ENCODE data around the gene CD40LG. TPM values are rescaled to one million over a fixed set of nuclear protein-coding genes. Genes with fewer than 3 reads are reported as not detected.

The CD40LG gene
- total RNA-seq, 1 donor from 2014 or later, result not detected

- no peak for DNase-seq (ENCODE audit: low spot score)
- Mint-ChIP-seq H3K27ac (no peak overlapping the region), H3K4me1 (no peaks in the 10 kb centered on the region), H3K27me3 (ENCODE audit: insufficient read depth, low read depth) (peaks cover 2% of the 10 kb centered on the region), H3K36me3 (no peaks in the 10 kb centered on the region), H3K4me3 (no peak overlapping the region), H3K9me3 (peaks cover 5% of the 10 kb centered on the region)
- no peak overlapping the region for H3K4me3 ChIP-seq
- no peaks in the 10 kb centered on the region for H3K4me1 ChIP-seq
- H3K36me3 ChIP-seq, result no peaks in the 10 kb centered on the region
- H3K27ac ChIP-seq, result no peak overlapping the region
- no peak for TF ChIP-seq EZH2phosphoT487 (IDR thresholded peaks at IDR 0.05)
- no peak for TF ChIP-seq CTCF (IDR thresholded peaks at IDR 0.05)
- TF ChIP-seq EZH2 (IDR thresholded peaks at IDR 0.05), result no peak
- no peaks in the 10 kb centered on the region for H4K20me1 ChIP-seq (ENCODE audit: low read depth)
- H3K9ac ChIP-seq, result no peak overlapping the region
- H2AFZ ChIP-seq (replicated peaks), result no peak overlapping the region
- no peaks in the 10 kb centered on the region for H3F3A ChIP-seq (ENCODE audit: low read depth)
- H3K27me3 ChIP-seq, result no peaks in the 10 kb centered on the region
- peaks cover 9% of the 10 kb centered on the region for H3K9me3 ChIP-seq (ENCODE audit: low read depth)
- no peaks in the 10 kb centered on the region for H3K79me2 ChIP-seq (ENCODE audit: low read depth)
- no peak overlapping the region for H3K4me2 ChIP-seq
These were observed 17.4 kb downstream of the CD40LG start for GRCh38 chrX:136665258-136665900.

GRCh38 chrX:136666088-136666487 is 18.1 kb downstream of the CD40LG start:
- TF ChIP-seq EZH2 (IDR thresholded peaks at IDR 0.05) (no peak), CTCF (IDR thresholded peaks at IDR 0.05) (no peak), EZH2phosphoT487 (IDR thresholded peaks at IDR 0.05) (no peak)
- Histone ChIP-seq H3K4me2 (no peak overlapping the region), H3K79me2 (ENCODE audit: low read depth) (no peaks in the 10 kb centered on the region), H3K4me3 (no peak overlapping the region), H2AFZ (replicated peaks) (no peak overlapping the region), H4K20me1 (ENCODE audit: low read depth) (no peaks in the 10 kb centered on the region), H3K27ac (no peak overlapping the region), H3K27me3 (no peaks in the 10 kb centered on the region), H3F3A (ENCODE audit: low read depth) (no peaks in the 10 kb centered on the region), H3K36me3 (no peaks in the 10 kb centered on the region), H3K9ac (no peak overlapping the region), H3K9me3 (ENCODE audit: low read depth) (peaks cover 9% of the 10 kb centered on the region), H3K4me1 (no peaks in the 10 kb centered on the region)
- no peak for DNase-seq (ENCODE audit: low spot score)
- Mint-ChIP-seq H3K9me3 (peaks cover 5% of the 10 kb centered on the region), H3K4me3 (no peak overlapping the region), H3K27me3 (ENCODE audit: insufficient read depth, low read depth) (no peaks in the 10 kb centered on the region), H3K4me1 (no peaks in the 10 kb centered on the region), H3K36me3 (no peaks in the 10 kb centered on the region), H3K27ac (no peak overlapping the region)

GRCh38 chrX:136667446-136668168 is 19.6 kb downstream of the CD40LG start:
- Mint-ChIP-seq H3K9me3 (peaks cover 5% of the 10 kb centered on the region), H3K36me3 (no peaks in the 10 kb centered on the region), H3K27me3 (ENCODE audit: insufficient read depth, low read depth) (no peaks in the 10 kb centered on the region), H3K4me1 (no peaks in the 10 kb centered on the region), H3K27ac (no peak overlapping the region), H3K4me3 (no peak overlapping the region)
- H3K27me3 ChIP-seq, result no peaks in the 10 kb centered on the region
- H3K9me3 ChIP-seq (ENCODE audit: low read depth), result peaks cover 9% of the 10 kb centered on the region
- no peak overlapping the region for H3K9ac ChIP-seq
- H2AFZ ChIP-seq (replicated peaks), result no peak overlapping the region
- DNase-seq (ENCODE audit: low spot score), result no peak
- H3K4me3 ChIP-seq, result no peak overlapping the region
- no peak overlapping the region for H3K4me2 ChIP-seq
- TF ChIP-seq EZH2 (IDR thresholded peaks at IDR 0.05) (no peak), EZH2phosphoT487 (IDR thresholded peaks at IDR 0.05) (no peak), CTCF (IDR thresholded peaks at IDR 0.05) (no peak)
- H3K27ac ChIP-seq, result no peak overlapping the region
- H3F3A ChIP-seq (ENCODE audit: low read depth), result no peaks in the 10 kb centered on the region
- no peaks in the 10 kb centered on the region for H3K4me1 ChIP-seq
- H3K79me2 ChIP-seq (ENCODE audit: low read depth), result no peaks in the 10 kb centered on the region
- no peaks in the 10 kb centered on the region for H3K36me3 ChIP-seq
- no peaks in the 10 kb centered on the region for H4K20me1 ChIP-seq (ENCODE audit: low read depth)
